Measurements from ENCODE around the gene TRIM24.
"Not testable (repeated sequence)": the region's sequence is repeated elsewhere in the genome, so short reads cannot be mapped to it uniquely, and the experiment has no call there.

TRIM24 gene

DNA sequence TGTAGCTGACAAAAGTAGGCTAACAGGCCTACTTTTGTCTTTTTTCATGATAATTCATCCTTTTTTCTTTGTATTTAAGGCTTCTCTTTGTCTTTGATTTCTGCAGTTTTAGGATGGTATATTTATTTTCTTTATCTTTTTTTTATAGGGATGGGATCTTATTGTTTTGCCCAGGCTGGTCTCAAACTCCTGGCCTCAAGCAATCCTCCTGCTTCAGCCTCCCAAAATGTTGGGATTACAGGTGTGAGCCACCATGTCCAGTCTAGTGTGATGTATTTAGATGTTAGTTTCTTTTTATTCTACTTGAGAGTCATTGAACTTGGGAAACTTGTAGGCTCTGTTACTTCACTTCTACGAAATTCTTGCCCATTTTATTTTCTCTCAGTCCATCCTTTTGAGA is 35.4 kb downstream of the TRIM24 start:
- no peak for DNase-seq

DNA sequence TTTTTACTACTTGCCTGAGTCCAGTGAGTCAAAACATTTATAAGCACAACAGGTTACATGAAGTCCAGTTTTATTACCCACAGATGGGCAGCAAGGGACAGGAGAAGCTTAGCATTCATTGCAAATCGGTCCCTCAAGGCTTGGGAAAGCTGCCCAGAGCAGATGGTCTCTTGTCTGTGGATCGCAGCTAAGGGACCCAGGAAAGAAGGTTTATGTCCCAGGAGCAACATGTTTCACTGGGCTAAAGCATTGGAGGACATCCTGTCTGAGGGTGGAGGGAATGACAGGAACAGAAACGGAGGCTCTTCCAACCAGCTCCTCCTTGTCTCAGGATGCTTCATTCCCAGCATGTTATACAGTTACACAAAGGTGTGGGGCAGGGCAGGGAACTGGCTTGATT is 39.3 kb downstream of the TRIM24 start:
- DNase-seq: no peak

DNA sequence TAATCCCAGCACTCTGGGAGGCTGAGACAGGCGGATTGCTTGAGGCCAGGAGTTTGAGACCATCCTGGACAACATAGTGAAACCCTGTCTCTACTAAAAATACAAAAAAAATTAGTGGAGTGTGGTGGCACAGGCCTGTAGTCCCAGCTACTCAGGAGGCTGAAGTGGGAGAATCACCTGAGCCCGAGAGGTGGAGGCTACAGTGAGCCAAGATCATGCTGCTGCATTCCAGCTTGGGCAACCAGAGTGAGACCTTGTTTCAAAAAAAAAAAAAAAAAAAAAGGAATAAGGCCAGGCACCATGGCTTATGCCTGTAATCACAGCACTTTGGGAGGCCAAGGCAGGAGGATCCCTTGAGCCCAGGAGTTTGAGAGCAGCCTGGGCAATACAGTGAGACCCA is 40.2 kb downstream of the TRIM24 start:
- DNase-seq: not testable (repeated sequence)

DNA sequence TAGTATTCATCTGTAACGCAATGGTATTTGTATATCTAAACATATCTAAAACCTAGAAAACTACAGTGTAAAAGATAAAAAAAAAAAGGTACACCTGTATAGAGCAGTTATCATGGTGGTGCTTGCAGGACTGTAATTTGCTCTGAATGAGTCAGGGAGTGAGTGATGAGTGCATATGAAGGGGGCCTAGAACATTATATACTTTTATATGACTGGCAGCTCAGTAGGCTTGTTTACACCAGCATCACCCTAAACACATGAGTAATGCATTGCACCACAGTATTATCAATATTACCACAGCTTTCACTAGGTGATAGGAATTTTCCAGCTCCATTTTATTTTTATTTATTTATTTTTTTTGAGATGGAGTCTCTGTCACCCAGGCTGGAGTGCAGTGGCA is 40.8 kb downstream of the TRIM24 start:
- no peak for DNase-seq

DNA sequence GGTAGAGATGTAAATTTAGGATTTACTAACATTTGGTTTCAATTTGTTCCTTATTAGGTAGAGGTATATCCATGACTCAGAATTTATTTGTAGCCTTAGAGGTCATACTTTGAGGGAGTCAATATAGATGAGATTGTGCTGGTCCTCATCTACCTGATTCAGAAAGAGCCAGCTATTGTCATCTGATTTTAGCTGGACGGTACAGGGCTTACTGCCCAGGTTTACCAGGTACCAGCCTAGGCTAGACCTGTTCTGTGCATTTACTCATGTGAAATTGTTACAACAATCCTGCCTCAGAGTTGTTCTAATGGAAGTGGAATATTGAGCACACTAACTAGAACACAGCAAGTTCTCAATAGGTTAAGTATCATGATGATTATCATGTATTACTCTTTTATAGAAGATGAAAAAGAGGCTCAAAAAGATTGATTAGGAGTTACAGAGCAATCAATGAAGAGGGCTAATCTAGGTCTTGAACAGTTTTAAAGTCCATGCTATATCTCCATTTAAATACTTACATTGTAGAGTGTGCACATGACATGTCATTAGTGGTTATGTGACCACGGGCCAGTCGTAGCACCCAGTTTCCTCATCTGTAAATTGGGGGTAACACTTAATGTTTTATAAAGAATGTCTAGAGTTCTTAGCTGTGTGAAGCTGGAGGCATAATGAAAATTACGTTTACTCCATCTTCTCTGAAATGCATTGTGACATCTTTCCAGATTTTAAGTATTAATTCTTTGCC is 42.1 kb downstream of the TRIM24 start:
- DNase-seq: no peak

DNA sequence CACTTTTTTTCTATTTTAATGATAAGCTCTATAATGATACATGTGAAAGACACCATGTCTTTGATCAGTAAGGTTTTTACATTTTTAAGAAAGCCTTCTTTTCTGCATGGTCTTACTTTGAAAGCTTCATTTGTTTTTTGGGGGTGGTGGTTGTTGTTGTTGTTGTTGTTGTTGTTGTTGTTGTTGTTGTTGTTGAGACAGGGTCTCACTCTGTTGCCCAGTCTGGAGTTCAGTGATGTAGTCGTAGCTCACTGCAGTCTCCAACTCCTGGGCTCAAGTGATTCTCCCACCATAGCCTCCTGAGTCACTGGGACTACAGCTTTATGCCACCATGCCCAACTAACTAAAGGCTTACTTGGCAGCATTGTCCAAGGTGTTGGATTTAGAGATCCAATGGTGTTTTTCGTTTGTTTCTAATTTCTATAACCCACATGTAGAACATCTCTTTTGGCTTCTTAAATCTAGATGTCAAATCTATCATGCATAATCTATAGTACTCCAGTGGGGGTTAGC is 45.4 kb downstream of the TRIM24 start:
- no peak for DNase-seq

DNA sequence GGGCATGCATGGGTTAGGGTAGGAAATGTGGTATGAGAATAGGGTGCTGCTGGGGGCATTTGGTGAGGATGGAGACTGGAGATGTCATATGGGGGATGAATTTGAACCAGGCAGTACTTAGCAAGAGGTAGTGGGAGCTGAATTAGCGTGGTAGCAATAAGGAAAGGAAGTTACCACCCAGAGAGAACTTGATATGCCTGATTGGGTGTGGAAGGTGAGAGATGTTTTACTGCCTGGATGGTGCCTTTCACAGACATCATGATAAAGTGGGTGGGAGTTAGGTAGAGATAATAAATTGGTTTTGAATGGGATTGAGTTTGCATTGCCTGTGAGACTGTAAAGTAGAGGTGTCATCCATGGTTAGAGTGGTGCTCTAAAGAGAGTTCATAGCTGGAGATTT is 46.7 kb downstream of the TRIM24 start:
- no peak for DNase-seq

DNA sequence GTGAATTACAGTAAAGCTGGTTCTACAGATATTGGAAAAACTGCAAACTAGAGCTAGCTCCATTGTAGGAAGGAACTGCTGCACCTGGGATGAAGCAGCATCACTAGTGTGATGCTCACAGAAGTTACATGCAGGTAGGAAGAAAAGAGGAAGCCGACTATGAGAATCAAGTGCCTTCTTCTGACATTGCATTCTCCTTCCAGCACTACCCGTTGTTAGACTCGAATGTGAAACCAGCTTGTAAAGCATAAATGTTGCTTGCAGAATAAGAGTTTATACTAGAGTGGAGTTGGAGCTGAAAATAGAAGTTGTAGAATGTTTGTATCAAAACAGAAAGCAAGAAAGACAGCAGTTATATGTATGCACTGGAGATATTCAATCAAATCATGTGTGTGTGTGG is 49.9 kb downstream of the TRIM24 start:
- DNase-seq: no peak

DNA sequence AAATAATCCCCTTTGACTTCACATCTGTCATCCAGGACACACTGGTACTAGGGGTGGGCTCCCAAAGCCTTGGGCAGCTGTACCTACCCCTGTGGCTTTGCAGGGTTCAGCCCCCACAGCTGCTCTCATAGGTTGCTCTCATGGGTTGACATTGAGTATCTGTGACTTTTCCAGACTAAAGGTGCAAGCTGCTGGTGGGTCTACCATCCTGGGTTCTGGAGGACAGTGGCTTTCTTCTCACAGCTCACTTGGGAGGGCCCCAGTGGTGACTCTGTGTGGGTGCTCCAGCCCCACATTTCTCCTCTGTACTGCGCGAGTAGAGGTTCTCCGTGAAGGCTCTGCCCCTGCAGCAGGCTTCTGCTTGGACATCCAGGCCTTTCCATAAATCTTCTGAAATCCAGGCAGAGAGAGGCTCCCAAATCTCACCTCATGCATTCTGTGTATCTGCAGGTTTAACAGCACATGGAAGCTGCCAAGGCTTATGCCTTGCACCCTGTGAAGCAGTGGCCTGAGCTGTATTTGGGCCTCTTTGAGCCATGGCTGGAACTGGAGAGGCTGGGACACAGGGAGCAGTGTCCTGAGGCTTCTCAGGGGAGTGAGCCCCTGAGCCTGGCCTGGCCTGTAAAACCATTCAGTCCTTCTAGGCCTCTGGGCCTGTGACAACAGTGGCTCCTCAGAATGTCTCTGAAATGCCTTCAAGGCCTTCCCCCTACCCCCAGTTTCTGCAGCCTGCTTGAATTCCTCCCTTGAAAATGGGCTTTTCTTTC is 52.2 kb downstream of the TRIM24 start:
- DNase-seq: no peak

DNA sequence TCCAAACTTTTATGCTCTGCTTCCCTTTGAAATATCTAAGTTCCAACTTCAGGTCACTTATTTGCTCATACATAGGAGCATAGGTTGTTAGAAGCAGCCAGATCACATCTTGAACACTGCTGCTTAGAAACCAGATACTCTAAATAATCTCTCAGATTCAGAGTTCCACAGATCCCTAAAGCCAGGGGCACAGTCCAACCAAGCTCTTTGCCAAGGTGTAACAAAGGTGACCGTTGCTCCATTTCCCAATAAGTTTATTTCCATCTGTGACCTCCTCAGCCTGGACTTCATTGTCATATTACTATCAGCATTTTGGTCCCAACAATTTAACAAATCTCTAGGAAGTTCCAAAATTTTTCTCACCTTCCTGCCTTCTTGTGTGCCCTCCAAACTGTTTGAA is 52.8 kb downstream of the TRIM24 start:
- DNase-seq: no peak

DNA sequence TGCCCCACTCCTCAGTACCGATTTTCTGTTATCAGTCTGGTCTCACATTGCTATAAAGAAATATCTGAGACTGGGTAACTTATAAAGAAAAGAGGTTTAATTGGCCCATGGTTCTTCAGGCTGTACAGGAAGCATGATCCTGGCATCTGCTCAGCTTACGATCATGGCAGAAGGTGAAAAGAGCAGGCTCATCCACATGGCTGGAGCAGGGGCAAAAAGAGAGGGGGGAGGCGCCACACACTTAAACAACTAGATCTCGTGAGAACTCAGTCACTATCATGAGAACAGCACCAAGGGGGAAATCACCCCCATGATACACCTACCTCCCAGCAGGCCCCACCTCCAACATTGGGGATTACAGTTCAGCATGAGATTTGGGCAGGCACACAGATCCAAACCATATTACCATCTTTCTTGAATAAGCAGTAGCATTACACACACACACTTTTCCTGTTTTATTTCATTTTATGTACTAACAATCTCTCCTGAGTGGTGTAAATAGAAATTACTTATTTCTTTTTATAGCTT is 53.3 kb downstream of the TRIM24 start:
- DNase-seq: no peak

DNA sequence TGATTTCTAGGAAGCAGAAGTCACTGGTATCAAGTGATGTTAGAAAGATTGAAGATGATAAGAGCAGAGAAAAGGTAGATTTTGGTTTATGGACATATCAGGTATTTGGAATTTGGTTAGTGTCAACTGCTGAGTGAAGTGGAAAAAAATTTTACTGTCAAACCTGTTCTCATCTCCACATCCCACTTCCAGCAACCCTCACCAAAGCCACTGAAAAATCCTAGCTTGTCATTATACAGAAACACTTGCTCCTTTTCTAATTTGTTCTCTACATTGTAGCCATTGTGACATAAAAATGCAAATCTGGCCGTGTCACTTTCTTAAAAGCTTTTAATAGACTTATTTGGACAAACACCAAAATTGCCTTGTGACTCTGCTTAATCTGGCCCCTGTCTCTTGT is 54.0 kb downstream of the TRIM24 start:
- no peak for DNase-seq

DNA sequence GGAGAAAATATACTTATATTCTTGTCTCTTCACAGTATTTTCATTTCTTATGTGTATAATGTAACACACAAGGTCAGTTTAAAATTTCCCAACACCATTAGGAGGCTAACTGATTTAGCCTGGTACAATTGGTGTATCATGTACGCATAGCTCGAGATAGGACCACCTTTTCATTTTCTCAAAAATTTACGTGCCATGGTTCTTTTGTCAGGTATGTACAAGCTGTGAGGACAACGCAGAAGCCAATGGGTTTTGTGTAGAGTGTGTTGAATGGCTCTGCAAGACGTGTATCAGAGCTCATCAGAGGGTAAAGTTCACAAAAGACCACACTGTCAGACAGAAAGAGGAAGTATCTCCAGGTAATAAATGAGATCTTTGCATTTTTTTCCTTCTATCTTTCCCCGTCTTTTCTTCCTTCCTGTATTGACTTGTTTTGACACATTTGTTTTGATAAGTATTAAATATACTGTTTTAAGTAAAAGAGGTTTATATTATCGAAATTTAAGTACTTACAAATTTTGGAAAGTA is 55.0 kb downstream of the TRIM24 start:
- no peak for DNase-seq

DNA sequence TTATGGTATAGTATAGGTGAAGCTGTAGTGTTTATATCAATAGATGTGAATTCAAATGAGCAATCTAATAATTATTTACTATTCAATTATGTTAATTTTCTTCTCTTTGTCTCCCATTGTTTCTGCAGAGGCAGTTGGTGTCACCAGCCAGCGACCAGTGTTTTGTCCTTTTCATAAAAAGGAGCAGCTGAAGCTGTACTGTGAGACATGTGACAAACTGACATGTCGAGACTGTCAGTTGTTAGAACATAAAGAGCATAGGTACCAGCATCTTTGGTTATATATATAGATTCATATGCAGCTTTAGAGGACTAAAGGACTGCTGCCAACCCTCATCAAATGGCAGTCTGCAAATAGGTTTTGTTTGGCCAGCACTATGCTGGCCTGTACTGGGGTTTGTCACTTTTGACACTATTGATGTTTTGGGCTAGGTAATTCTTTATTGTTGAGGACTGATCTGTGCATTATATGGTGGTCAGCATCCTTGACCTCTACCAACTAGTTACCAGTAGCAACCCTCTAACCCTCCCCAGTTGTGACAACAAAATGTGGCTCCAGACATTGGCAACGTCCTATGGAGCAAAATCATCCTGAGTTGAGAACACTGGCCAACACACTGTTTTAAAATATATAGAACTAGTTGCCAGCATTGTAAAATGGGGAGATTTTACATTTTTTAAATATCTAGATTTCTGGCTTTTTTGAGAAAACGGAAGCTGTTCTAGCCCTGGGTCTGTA is 59.2 kb downstream of the TRIM24 start:
- DNase-seq: peak in 1 of 2 experiments; percentile 28

DNA sequence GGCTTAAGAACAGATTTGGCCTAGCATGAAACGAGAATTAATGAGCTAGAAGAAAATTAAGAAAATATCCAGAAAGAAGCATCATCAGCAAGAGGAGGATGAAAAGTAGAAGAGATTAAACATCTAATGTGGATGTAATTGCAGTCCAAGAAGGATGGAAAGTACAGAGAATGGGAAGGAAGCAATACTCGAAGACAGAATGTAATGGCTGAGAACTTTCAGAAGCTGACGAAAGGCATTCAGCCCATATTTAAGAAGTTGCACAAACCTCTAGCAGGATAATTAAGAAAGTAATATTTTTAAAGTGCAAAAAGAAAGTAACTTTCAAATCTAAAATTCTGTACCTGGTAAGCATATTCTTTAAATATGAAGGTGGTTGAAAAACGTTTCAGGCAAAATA is 60.7 kb downstream of the TRIM24 start:
- DNase-seq: no peak

DNA sequence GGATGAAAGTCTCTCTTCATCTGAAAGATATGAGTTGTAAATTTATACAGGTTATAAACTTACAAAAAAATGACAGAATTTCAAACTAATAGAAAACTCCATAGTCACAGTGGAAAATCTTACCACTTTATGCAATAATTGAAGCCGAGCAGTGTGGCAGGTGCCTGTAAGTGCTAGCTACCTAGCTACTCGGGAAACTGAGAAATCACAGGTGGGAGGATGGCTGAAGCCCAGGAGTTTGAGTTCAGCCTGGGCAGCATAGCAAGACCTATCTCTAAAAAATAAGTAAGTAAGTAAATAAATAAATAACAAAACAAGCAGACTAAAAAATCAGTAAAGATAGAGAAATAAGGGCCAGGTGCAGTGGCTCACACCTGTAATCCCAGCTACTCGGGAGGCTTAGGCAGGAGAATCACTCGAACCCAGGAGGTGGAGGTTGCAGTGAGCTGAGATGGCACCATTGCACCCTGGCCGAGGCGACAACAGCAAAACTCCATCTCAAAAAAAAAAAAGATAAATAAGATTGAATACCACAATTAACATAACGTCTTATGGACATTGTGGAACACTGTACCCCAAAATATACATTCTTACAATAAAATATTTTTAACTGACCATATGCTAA is 61.9 kb downstream of the TRIM24 start:
- DNase-seq: no peak

DNA sequence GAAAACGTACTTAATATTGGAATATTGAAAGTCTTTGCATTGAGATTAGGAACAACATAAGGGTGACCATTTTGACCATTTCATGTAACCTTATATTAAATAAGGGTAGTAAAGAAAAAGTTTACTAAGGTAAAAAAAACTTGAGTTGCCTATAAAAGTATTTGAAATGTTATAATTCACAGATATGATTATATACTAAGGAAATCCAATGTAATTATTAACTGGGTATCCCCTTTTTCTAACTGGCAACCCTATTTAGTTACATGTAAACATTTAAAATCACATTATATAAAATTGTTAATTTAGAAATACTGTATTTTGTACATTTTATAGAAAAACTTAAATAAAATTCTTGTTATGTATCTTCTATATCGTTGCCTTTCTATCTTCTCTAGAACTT is 64.2 kb downstream of the TRIM24 start:
- DNase-seq: no peak

DNA sequence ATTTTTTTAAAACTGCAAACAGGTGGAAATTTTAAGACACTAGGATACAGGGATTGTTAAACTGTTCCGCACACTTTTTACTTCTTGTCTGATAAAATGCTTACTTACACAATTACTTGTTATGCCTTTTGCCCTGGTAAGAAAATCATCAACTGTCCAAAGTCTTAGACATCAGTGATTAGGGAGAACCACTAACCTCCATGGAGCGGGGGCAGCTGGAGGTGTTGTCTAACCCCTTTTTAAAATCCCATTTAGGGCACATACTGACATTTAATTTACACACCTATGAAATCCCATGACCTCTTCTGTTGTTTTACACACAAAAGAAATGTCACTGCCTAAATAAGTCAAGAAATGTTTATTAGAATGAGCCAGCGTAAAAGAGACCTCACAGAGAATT is 65.7 kb downstream of the TRIM24 start:
- DNase-seq: no peak

DNA sequence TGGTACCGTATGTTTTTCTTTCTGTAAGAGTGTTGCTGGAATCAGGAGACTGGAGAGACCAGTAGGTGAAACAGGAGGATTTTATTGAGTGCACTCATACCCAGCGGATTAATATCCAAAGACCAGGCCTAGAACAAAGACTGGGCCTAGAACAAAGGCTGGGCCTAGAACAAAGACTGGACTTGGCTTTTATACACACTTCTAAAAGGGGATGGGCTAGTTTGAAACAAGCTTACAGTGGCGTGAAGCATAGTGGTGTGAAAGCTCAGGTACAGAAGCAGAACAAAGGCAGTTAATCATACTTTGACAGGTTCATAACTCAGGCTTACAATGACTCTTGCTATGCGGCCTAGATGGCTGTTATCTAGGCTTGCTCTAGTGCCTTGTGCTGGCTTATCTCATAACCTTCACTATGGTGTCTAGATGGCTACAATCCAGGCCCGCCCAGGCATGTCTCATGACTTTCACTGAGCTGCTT is 67.7 kb downstream of the TRIM24 start:
- no peak for DNase-seq

DNA sequence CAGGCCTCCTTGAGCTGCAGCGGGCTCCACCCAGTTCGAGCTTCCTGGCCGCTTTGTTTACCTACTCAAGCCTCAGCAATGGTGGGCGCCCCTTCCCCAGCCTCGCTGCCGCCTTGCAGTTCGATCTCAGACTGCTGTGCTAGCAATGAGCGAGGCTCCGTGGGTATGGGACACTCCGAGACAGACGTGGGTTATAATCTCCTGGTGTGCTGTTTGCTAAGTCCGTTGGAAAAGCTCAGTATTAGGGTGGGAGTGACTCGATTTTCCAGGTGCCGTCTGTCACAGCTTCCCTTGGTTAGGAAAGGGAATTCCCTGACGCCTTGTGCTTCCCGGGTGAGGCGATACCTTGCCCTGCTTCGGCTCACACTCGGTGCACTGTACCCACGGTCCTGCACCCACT is 76.8 kb downstream of the TRIM24 start:
- DNase-seq: not testable (repeated sequence)

DNA sequence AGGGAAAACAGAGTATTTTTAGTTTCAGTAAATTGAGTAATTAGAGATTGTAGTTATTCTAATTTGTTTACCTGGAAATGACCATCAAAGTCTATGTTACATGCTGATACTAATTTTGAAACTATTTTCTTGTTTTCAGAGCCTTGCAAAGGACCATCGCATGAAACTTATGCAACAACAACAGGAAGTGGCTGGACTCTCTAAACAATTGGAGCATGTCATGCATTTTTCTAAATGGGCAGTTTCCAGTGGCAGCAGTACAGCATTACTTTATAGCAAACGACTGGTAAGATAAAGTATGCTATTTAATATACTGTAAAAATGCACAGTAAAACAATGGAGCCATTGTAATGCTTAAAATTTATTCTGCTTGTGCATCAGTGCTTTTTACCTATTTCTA is 78.5 kb downstream of the TRIM24 start:
- DNase-seq: no peak

DNA sequence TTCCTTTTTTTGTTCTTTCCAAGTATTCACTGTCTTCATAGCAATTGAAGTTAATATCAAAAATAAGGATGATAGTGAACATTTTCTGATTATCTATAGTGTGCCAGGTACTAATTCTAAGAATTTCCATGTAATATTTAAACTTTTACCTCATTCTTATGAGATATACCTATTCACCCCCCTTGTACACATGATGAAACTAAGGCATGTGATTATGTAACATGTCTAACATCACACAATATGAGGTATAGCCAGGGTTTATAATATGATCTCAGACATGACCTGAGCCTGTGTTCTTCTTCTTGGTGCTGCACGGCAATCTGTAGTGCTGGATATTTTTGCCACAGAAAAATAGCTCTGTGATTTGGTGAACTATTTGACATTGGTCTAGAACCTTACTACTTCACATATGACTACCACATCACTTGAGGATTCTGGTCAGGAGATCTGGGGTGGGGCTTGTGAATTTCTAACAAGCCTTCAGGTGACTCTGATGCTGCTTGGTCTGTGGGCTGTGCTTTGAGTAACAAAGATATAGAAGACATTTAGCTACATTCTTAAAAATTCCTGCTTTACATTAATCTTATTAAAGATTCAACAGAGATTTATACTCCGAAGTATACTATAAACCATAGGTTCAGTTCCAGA is 79.1 kb downstream of the TRIM24 start:
- no peak for DNase-seq
